GM18909 (cell line): ENCODE data around the gene CES1.
"Not testable (repeated sequence)": the region's sequence is repeated elsewhere in the genome, so short reads cannot be mapped to it uniquely, and the experiment has no call there.

Source experiments
- ATAC-seq: cut with Tn5 transposase; IDR thresholded peaks from one replicate; pipeline ENCODE4 v1.9.1; 2021; ENCODE audit warnings: mild to moderate bottlenecking; ENCODE audit not compliant: unreplicated experiment, poor library complexity

The CES1 gene

GRCh38 chr16:55834049-55834448 lies 1.2 kb upstream of the CES1 start:
- ATAC-seq: peak; percentile 77

- ATAC-seq: no peak
Observed at GRCh38 chr16:55832425-55832772, 497 bp downstream of the CES1 start.

GRCh38 chr16:55830658-55831294 lies 2.1 kb downstream of the CES1 start:
- ATAC-seq: no peak

- ATAC-seq: not testable (repeated sequence)
Observed at GRCh38 chr16:55829232-55829631, 3.7 kb downstream of the CES1 start.

GRCh38 chr16:55828680-55829079 lies 4.2 kb downstream of the CES1 start:
- ATAC-seq: no peak

- no peak for ATAC-seq
Observed at GRCh38 chr16:55825115-55825728, 7.7 kb downstream of the CES1 start.

GRCh38 chr16:55824473-55825000 lies 8.4 kb downstream of the CES1 start:
- ATAC-seq: no peak

GRCh38 chr16:55822280-55822810 lies 10.6 kb downstream of the CES1 start:
- ATAC-seq: no peak

GRCh38 chr16:55821210-55821609 lies 11.7 kb downstream of the CES1 start:
- no peak for ATAC-seq

- ATAC-seq: no peak
Observed at GRCh38 chr16:55820615-55821014, 12.3 kb downstream of the CES1 start.

- no peak for ATAC-seq
Observed at GRCh38 chr16:55817236-55817912, 15.5 kb downstream of the CES1 start.

- not testable (repeated sequence) for ATAC-seq
Observed at GRCh38 chr16:55816222-55816621, 16.7 kb downstream of the CES1 start.

GRCh38 chr16:55815320-55815719 lies 17.6 kb downstream of the CES1 start:
- no peak for ATAC-seq

GRCh38 chr16:55814174-55814573 lies 18.7 kb downstream of the CES1 start:
- not testable (repeated sequence) for ATAC-seq

- not testable (repeated sequence) for ATAC-seq
Observed at GRCh38 chr16:55813730-55814129, 19.2 kb downstream of the CES1 start.

GRCh38 chr16:55812951-55813350 lies 19.9 kb downstream of the CES1 start:
- no peak for ATAC-seq

GRCh38 chr16:55811811-55812210 lies 21.1 kb downstream of the CES1 start:
- no peak for ATAC-seq

- no peak for ATAC-seq
Observed at GRCh38 chr16:55810451-55810961, 22.4 kb downstream of the CES1 start.

GRCh38 chr16:55809851-55810250 lies 23.0 kb downstream of the CES1 start:
- ATAC-seq: no peak

- no peak for ATAC-seq
Observed at GRCh38 chr16:55809386-55809785, 23.5 kb downstream of the CES1 start.

GRCh38 chr16:55808286-55808685 lies 24.6 kb downstream of the CES1 start:
- not testable (repeated sequence) for ATAC-seq
